ENCODE measurements around the gene MYH16.
"Not testable (repeated sequence)": the region's sequence is repeated elsewhere in the genome, so short reads cannot be mapped to it uniquely, and the experiment has no call there.

MYH16 gene

GRCh38 chr7:99265848-99266480, 6.7 kb upstream of the MYH16 start:
- H3K4me3 ChIP-seq (ENCODE audit: low read depth, low read length): no peak overlapping the region
- no peak for TF ChIP-seq CTCF (IDR thresholded peaks at IDR 0.05; ENCODE audit: low read depth, low read length)
- TF ChIP-seq MAX (IDR thresholded peaks at IDR 0.05; ENCODE audit: low read depth, low read length): no peak
- no peak for TF ChIP-seq MYC (IDR thresholded peaks at IDR 0.05; ENCODE audit: low read depth, low read length)
- no peak for TF ChIP-seq POLR2A (IDR thresholded peaks at IDR 0.05; ENCODE audit: extremely low read depth, insufficient read length)

GRCh38 chr7:99267481-99267840, 5.2 kb upstream of the MYH16 start:
- no peak overlapping the region for H3K4me3 ChIP-seq (ENCODE audit: low read depth, low read length)
- TF ChIP-seq MAX (IDR thresholded peaks at IDR 0.05; ENCODE audit: low read depth, low read length) (no peak), POLR2A (IDR thresholded peaks at IDR 0.05; ENCODE audit: extremely low read depth, insufficient read length) (no peak), MYC (IDR thresholded peaks at IDR 0.05; ENCODE audit: low read depth, low read length) (no peak), CTCF (IDR thresholded peaks at IDR 0.05; ENCODE audit: low read depth, low read length) (no peak)
- DNase-seq (ENCODE audit: low read depth): no peak

More at GRCh38 chr7:99265848-99266480, 6.7 kb upstream of the MYH16 start:
- DNase-seq (ENCODE audit: low read depth): no peak

GRCh38 chr7:99267841-99268576, 4.6 kb upstream of the MYH16 start:
- no peak overlapping the region for H3K4me3 ChIP-seq (ENCODE audit: low read depth, low read length)
- DNase-seq (ENCODE audit: low read depth): no peak
- no peak for TF ChIP-seq POLR2A (IDR thresholded peaks at IDR 0.05; ENCODE audit: extremely low read depth, insufficient read length)
- TF ChIP-seq MYC (IDR thresholded peaks at IDR 0.05; ENCODE audit: low read depth, low read length): no peak
- TF ChIP-seq CTCF (IDR thresholded peaks at IDR 0.05; ENCODE audit: low read depth, low read length): no peak
- no peak for TF ChIP-seq MAX (IDR thresholded peaks at IDR 0.05; ENCODE audit: low read depth, low read length)

GRCh38 chr7:99268577-99268908, 4.1 kb upstream of the MYH16 start:
- no peak overlapping the region for H3K4me3 ChIP-seq (ENCODE audit: low read depth, low read length)
- TF ChIP-seq CTCF (IDR thresholded peaks at IDR 0.05; ENCODE audit: low read depth, low read length) (no peak), MYC (IDR thresholded peaks at IDR 0.05; ENCODE audit: low read depth, low read length) (no peak), MAX (IDR thresholded peaks at IDR 0.05; ENCODE audit: low read depth, low read length) (no peak), POLR2A (IDR thresholded peaks at IDR 0.05; ENCODE audit: extremely low read depth, insufficient read length) (no peak)
- DNase-seq (ENCODE audit: low read depth): no peak

- TF ChIP-seq POLR2A (IDR thresholded peaks at IDR 0.05; ENCODE audit: extremely low read depth, insufficient read length) (no peak), MYC (IDR thresholded peaks at IDR 0.05; ENCODE audit: low read depth, low read length) (no peak), MAX (IDR thresholded peaks at IDR 0.05; ENCODE audit: low read depth, low read length) (no peak)
Observed at GRCh38 chr7:99270702-99271101, 1.9 kb upstream of the MYH16 start.

GRCh38 chr7:99273561-99273960, 922 bp downstream of the MYH16 start:
- not testable (repeated sequence) for DNase-seq (ENCODE audit: low read depth); H3K4me3 ChIP-seq (ENCODE audit: low read depth, low read length)

More at GRCh38 chr7:99270702-99271101, 1.9 kb upstream of the MYH16 start:
- no peak for DNase-seq (ENCODE audit: low read depth)
- no peak overlapping the region for H3K4me3 ChIP-seq (ENCODE audit: low read depth, low read length)

- DNase-seq (ENCODE audit: low read depth); H3K4me3 ChIP-seq (ENCODE audit: low read depth, low read length): not testable (repeated sequence)
Observed at GRCh38 chr7:99274908-99275307, 2.3 kb downstream of the MYH16 start.
